GM12865 (cell line): Measurements from ENCODE around the gene BPIFB1.

ENCODE experiments used
- DNase-seq: peaks from one replicate; pipeline ENCODE4 v3.0.0; 2010; ENCODE audit warnings: low read depth
- H3K4me3 ChIP-seq: 2 replicates; pipeline ENCODE4 v1.5.1; 2011; ENCODE audit warnings: mild to moderate bottlenecking, low read depth, low read length, control low read depth
- TF ChIP-seq, protein P1 (sequence below): IDR thresholded peaks from 2 replicates; pipeline ENCODE4 v1.5.1; 2011; ENCODE audit warnings: low read length, control low read depth, low read depth, inconsistent platforms; ENCODE audit not compliant: insufficient read depth; ENCODE audit errors: missing control alignments

The BPIFB1 gene

GRCh38 chr20:33276303-33277113, 6.5 kb upstream of the BPIFB1 start:
- no peak for DNase-seq
- TF ChIP-seq, protein P1, sequence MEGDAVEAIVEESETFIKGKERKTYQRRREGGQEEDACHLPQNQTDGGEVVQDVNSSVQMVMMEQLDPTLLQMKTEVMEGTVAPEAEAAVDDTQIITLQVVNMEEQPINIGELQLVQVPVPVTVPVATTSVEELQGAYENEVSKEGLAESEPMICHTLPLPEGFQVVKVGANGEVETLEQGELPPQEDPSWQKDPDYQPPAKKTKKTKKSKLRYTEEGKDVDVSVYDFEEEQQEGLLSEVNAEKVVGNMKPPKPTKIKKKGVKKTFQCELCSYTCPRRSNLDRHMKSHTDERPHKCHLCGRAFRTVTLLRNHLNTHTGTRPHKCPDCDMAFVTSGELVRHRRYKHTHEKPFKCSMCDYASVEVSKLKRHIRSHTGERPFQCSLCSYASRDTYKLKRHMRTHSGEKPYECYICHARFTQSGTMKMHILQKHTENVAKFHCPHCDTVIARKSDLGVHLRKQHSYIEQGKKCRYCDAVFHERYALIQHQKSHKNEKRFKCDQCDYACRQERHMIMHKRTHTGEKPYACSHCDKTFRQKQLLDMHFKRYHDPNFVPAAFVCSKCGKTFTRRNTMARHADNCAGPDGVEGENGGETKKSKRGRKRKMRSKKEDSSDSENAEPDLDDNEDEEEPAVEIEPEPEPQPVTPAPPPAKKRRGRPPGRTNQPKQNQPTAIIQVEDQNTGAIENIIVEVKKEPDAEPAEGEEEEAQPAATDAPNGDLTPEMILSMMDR, result no peak
- no peak overlapping the region for H3K4me3 ChIP-seq

- no peak overlapping the region for H3K4me3 ChIP-seq
- no peak for DNase-seq
- TF ChIP-seq, protein P1, result no peak
Observed at GRCh38 chr20:33277471-33278441, 5.3 kb upstream of the BPIFB1 start.

GRCh38 chr20:33278700-33279099, 4.3 kb upstream of the BPIFB1 start:
- TF ChIP-seq, protein P1, result no peak
- no peak for DNase-seq
- no peak overlapping the region for H3K4me3 ChIP-seq

- TF ChIP-seq, protein P1, result no peak
- DNase-seq, result no peak
- H3K4me3 ChIP-seq, result no peak overlapping the region
Observed at GRCh38 chr20:33279261-33279910, 3.6 kb upstream of the BPIFB1 start.

- DNase-seq, result no peak
- TF ChIP-seq, protein P1, result no peak
- no peak overlapping the region for H3K4me3 ChIP-seq
Observed at GRCh38 chr20:33280000-33280680, 2.9 kb upstream of the BPIFB1 start.

DNA sequence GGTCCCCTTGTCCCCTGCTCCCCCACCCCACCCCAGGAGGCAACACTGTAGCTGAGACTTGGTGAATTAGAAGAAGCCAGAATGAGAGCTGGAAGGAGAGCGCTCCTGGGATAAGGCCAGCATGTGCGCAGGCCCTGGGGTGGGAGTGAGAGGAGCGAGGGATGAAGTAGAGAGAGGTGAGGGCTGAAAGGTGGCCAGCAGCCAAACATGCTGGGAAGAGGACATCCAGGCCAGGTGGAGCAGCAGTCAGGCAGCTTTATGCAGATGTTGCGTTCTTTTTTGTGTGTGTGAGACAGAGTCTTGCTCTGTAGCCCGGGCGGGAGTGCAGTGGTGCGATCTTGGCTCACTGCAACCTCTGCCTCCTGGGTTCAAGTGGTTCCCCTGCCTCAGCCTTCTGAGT, 2.2 kb upstream of the BPIFB1 start:
- DNase-seq, result no peak
- TF ChIP-seq, protein P1, result no peak
- H3K4me3 ChIP-seq, result no peak overlapping the region
